Retina (tissue), 1 donor: ENCODE results near the gene MYOZ1.
"Not testable (repeated sequence)": the region's sequence is repeated elsewhere in the genome, so short reads cannot be mapped to it uniquely, and the experiment has no call there.

Experiments
- DNase-seq: peaks from one replicate; pipeline ENCODE4 v3.0.0-alpha.2; 2016

Gene MYOZ1

GRCh38 chr10:73641328-73642060 lies at the start of gene MYOZ1:
MYOZ1 (minus strand) TSS chr10:73641474; CDS start chr10:73640017, 1,457 bp downstream.
- no peak for DNase-seq

GRCh38 chr10:73690755-73691154 lies 49.5 kb upstream of the MYOZ1 start:
- DNase-seq: not testable (repeated sequence)

- DNase-seq: not testable (repeated sequence)
Observed at GRCh38 chr10:73689596-73689995, 48.3 kb upstream of the MYOZ1 start.

GRCh38 chr10:73687641-73688040 lies 46.4 kb upstream of the MYOZ1 start:
- DNase-seq: not testable (repeated sequence)

GRCh38 chr10:73674546-73674945 lies 33.3 kb upstream of the MYOZ1 start:
- DNase-seq: not testable (repeated sequence)

- DNase-seq: not testable (repeated sequence)
Observed at GRCh38 chr10:73668378-73668777, 27.1 kb upstream of the MYOZ1 start.

GRCh38 chr10:73666153-73666809 lies 25.0 kb upstream of the MYOZ1 start:
- not testable (repeated sequence) for DNase-seq

GRCh38 chr10:73665581-73665980 lies 24.3 kb upstream of the MYOZ1 start:
- DNase-seq: not testable (repeated sequence)

GRCh38 chr10:73664156-73665040 lies 23.1 kb upstream of the MYOZ1 start:
- DNase-seq: not testable (repeated sequence)

GRCh38 chr10:73663621-73664020 lies 22.3 kb upstream of the MYOZ1 start:
- not testable (repeated sequence) for DNase-seq

GRCh38 chr10:73662705-73663104 lies 21.4 kb upstream of the MYOZ1 start:
- DNase-seq: not testable (repeated sequence)

- DNase-seq: no peak
Observed at GRCh38 chr10:73655990-73656298, 14.7 kb upstream of the MYOZ1 start, which contains the start of gene SYNPO2L. SYNPO2L (minus strand) TSS chr10:73656029; CDS start chr10:73655922, 107 bp downstream.

- no peak for DNase-seq
Observed at GRCh38 chr10:73655257-73655989, 14.1 kb upstream of the MYOZ1 start.

- no peak for DNase-seq
Observed at GRCh38 chr10:73653701-73654100, 12.4 kb upstream of the MYOZ1 start.

GRCh38 chr10:73653195-73653594 lies 11.9 kb upstream of the MYOZ1 start:
- no peak for DNase-seq

- DNase-seq: no peak
Observed at GRCh38 chr10:73650537-73651331, 9.5 kb upstream of the MYOZ1 start.

GRCh38 chr10:73649876-73650536 lies 8.7 kb upstream of the MYOZ1 start:
- no peak for DNase-seq

- no peak for DNase-seq
Observed at GRCh38 chr10:73648975-73649829, 7.9 kb upstream of the MYOZ1 start.

- DNase-seq: peak; percentile 31
Observed at GRCh38 chr10:73647875-73648651, 6.8 kb upstream of the MYOZ1 start.
